GM19455 (cell line): ENCODE results near the gene NR1D2.

Source experiments
- ATAC-seq: cut with Tn5 transposase; IDR thresholded peaks from one replicate; pipeline ENCODE4 v1.9.1; 2021; ENCODE audit not compliant: unreplicated experiment

Gene NR1D2

DNA sequence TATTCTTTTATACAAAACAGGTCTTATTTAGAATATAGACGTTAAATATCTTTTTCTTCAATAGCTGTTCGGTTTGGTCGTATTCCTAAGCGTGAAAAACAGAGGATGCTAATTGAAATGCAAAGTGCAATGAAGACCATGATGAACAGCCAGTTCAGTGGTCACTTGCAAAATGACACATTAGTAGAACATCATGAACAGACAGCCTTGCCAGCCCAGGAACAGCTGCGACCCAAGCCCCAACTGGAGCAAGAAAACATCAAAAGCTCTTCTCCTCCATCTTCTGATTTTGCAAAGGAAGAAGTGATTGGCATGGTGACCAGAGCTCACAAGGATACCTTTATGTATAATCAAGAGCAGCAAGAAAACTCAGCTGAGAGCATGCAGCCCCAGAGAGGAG is 16.8 kb downstream of the NR1D2 start:
- no peak for ATAC-seq

DNA sequence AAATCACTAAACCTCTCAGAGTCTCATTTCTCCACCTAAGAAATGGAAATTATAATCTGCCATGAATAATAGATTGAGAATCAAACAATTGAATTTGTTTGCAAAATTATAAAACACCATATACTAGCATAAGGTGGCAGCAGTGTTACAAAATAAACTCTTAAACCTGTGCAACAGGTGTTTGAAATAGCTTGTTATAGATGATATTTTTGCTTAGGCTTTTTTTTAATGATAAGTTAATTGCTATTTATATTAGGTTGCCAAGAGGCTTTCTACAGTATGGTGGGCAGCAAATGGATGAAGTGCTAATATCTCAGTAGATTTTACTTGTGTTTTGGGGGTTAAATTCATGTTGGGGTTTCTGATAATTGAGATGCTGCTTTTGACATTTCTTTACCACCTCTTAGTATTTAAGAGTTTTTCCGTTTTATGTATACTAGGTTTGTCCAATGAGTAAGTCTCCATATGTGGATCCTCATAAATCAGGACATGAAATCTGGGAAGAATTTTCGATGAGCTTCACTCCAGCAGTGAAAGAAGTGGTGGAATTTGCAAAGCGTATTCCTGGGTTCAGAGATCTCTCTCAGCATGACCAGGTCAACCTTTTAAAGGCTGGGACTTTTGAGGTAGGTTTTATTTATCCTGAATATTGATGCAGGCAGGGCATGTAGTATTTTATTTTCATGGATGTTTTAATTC is 19.6 kb downstream of the NR1D2 start:
- ATAC-seq: no peak

GRCh38 chr3:23966328-23966727 is 21.2 kb downstream of the NR1D2 start:
- ATAC-seq: no peak

- no peak for ATAC-seq
These were observed 23.5 kb downstream of the NR1D2 start for GRCh38 chr3:23968463-23969184.

GRCh38 chr3:23969393-23969792 is 24.3 kb downstream of the NR1D2 start:
- no peak for ATAC-seq

DNA sequence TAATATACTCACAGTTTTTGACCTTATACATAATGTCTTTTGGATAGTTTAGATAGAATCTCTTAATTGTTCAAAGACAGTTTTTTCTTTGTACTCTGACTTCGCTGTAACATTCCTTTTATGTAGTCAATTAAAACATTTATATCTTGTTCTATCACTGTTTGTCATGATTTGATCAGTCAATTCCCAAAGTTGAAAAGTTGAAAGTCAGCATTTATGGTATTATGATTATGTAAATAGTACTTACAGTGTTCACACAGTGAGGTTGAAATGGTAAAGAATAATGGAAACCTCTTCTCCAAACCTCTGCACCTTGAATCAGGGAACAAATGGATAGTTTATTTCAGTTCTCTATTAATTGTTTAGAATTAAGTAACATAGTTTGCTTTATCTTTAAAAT is 26.6 kb downstream of the NR1D2 start:
- no peak for ATAC-seq

DNA sequence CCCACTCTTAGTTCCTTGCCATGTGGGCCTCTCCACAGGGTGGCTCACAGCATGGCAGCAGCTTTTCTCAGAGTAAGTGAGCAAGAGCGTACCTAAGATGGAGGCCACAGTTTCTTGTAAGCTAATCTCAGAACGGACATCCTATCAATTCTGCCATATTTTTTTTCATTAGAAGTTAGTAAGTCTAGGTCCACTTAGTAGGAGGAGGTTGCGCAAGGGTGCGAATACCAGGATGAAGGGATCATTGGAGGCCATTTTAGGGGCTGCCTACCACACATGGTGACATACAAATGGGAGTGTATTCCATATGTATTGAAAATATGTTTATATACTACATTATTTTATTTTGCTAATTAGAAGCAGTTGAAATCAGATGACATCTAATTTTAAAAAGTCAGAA is 31.5 kb downstream of the NR1D2 start:
- ATAC-seq: no peak

- ATAC-seq: no peak
These were observed 34.5 kb downstream of the NR1D2 start for GRCh38 chr3:23979569-23979968.

DNA sequence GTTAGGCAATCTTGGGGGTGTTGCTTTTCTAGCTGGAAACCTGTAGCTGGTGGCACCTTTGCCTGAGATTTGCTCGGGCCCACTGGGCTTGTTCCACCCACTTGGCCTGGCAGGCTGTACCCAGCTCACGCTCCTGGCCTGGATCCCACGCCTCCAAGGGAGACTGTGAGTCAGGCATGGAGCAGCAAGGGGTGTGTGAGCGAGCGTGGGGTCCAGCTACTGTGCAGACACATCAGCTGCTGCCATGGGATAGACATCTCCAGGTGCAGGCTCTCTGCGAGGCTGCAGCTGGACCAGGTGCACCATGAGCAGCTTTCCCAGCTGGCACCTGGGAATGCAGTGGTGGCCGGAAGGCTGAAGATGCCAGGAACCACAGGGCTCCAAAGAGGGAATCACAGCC is 36.0 kb downstream of the NR1D2 start:
- no peak for ATAC-seq

- ATAC-seq: no peak
These were observed 36.9 kb downstream of the NR1D2 start for GRCh38 chr3:23981955-23982354.

GRCh38 chr3:23984934-23985333 is 39.8 kb downstream of the NR1D2 start:
- no peak for ATAC-seq

DNA sequence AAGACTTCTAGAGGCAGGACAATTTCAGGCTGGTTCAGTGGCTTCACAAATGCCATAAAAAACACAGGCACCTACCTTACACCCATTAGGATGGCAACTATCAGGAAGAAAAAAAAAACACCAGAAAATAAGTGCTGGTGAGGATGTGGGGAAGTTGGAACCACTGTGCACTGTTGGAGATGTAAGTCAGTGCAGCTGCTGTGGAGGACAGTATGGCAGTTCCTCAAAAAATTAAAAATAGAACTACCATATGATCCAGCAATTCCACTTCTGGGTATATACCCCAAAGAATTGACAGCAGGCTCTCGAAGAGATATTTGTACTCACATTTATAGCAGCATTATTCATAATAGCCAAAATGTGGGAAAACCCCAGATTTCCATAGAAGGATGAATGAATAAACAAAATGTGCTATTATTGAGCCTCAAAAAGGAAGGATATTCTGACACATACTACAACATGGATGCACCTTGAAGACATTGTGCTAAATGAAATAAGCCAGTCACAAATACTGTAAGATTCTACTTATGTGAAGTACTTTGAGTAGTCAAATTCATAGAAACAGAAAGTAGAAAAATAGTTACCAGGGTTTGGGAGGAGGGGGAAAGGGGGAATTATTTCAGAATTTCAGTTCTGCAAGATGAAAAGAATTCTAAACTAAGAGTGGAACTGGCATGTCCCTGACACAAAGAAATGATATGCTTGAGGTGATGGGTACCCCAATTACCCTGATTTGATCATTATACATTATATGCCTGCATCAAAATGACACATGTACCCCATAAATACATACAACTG is 40.9 kb downstream of the NR1D2 start:
- no peak for ATAC-seq

GRCh38 chr3:23987356-23987755 is 42.3 kb downstream of the NR1D2 start:
- no peak for ATAC-seq

DNA sequence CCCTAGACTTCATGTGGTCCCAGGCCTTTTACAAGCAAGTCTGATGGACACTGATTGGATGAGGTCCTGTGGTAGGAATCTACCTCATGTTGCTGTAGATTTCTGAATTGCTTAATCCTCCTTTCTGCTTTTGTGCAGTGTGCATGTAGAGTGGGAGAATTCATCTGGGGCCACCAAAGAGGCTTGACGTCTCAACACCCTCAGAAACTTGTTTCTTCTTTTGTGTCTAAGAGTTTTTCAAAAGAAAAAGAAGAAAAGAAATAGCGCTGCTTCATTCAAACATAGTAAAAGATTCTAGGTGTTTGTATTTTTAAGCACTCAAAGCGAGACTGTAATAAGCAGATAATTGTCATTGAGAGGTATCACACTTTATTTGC is 46.2 kb downstream of the NR1D2 start:
- no peak for ATAC-seq

GRCh38 chr3:23991683-23992628 is 46.9 kb downstream of the NR1D2 start:
- no peak for ATAC-seq

DNA sequence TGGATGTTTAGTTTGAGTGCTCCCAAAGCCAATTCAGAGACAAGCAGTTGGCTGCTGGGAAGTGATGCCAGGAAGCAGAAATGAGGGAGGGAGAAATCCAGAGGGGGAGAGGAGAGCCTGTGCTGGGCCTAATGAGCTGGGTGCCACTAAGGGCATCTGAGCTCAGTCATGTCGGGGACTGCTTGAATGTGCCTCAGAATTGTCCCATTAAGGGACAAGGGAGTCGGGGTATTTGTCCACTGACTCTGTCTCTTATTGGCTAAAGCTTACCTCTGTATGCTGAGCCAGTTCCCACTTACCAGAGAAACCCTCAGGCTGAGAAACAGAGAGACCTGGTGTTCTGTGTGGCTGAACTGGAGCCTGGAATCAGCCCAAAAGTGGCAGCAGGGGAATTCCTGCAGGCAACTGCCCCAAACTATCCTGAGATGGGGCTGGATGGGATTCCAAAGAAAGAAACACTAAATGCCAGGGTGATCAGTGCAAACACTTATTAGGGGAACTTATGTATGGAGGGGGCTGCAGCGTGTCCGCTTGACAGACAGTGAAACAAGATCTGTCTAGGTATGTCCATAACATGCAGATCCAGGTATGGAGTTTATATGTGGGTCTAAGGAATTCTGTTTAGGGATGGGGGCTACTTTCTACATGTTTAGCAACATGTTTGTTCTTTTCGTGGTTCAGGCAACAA is 48.6 kb downstream of the NR1D2 start:
- no peak for ATAC-seq

DNA sequence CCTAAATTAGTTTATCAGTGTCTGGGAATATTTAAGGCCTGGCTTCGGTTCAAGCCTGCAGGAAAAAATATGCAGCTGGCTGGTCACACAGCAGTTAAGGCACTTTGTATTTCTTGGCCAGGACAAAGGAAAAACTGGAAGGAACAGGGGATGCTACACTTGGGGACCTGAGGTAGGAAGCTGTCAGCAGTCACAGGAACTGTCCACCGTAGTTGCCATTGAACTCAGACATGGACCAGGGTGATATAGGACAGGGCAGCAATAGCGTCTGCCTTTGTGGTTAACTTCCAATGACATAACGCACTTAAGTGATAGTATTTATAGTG is 49.1 kb downstream of the NR1D2 start:
- ATAC-seq: no peak

GRCh38 chr3:23995219-23995618 is 50.1 kb downstream of the NR1D2 start:
- no peak for ATAC-seq

DNA sequence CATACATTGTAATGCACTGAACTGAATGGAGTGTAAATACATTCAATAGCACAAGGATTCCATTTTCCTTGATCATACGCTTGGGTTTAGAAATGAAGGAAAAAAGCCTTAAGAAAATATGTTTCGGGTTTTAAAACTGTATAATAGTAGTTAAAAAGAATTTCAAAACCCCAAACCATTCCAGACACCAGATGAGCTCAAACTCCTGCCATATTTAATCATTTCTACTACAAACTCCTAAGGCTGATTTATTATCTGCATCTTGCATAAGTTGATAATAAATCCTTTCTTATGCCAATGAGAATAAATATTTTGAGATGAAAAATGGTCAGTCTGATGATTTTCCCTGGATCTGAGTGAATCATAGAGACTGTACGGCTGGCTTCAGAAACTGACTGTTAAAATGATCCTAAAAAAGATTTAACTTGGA is 51.0 kb downstream of the NR1D2 start:
- ATAC-seq: no peak

- ATAC-seq: peak; percentile 55
These were observed 54.0 kb downstream of the NR1D2 start for GRCh38 chr3:23999012-23999641.
